Kidney capillary endothelial cell (primary cell): ENCODE data around the gene RAB22A.

Source experiments
- DNase-seq: peaks from one replicate; pipeline ENCODE4 v3.0.0-alpha.2; 2018; ENCODE audit warnings: low spot score

RAB22A gene, protein sequence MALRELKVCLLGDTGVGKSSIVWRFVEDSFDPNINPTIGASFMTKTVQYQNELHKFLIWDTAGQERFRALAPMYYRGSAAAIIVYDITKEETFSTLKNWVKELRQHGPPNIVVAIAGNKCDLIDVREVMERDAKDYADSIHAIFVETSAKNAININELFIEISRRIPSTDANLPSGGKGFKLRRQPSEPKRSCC

DNA sequence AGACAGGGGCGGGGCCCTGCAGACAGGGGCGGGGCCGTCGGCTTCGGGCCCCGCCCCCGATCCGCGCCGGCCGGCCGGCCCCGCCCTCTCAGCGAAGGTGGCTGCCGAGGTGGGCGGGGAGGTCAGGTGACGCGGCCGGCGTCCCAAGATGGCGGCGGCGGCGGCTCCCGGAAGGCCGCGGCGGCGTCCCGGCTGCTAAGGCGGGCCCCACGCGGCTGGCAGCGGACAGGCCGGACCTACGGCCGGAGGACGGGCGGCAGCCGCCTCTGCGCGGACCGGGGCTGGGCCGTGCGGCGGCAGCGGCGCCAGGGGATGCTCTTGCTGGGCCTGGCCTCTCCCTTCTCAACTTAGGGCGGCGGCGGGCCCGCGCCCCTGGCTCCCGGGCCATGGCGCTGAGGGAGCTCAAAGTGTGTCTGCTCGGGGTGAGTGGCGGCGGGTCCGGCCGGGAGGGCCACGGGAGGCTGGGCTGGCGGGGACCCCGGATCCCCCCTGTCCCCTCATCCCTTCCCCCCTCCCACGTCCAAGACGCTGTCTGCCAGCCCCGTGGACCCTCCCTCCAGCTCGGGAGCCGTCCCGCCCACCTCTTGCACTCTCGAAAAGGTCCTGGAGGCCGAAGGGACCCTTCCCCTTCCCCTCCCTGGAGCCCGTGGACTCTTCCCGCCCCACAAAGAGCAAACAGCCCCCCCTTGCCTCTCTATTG is at the start of gene RAB22A:
Gene RAB22A, plus strand, starts transcription at position 125 of the 700 bp plus-strand sequence. Its CDS starts 262 bp downstream, at position 387.
- DNase-seq, result peak; percentile 79

GRCh38 chr20:58260006-58260405 is 49.5 kb upstream of the RAB22A start:
- DNase-seq, result no peak

- DNase-seq, result no peak
Measured at GRCh38 chr20:58261660-58262059, 47.9 kb upstream of the RAB22A start.

DNA sequence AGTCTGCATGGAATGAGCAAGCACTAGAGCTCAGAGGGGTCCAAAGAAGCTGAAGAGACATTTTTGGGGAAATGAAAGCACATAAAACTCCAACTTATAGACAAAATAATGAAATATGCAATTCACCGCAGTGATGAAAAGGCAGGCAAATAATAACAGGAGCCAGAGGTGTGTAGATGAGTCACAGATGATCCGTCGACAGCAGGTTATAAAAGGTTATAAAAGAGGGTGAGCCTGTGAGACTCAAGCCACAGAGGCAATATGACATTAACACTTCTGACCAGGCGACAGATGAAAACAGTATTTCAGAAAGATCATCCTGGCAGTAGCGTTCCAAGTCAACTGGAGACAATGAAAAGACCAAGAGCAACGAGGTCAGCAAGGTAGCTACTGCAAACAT is 45.2 kb upstream of the RAB22A start:
- no peak for DNase-seq

DNA sequence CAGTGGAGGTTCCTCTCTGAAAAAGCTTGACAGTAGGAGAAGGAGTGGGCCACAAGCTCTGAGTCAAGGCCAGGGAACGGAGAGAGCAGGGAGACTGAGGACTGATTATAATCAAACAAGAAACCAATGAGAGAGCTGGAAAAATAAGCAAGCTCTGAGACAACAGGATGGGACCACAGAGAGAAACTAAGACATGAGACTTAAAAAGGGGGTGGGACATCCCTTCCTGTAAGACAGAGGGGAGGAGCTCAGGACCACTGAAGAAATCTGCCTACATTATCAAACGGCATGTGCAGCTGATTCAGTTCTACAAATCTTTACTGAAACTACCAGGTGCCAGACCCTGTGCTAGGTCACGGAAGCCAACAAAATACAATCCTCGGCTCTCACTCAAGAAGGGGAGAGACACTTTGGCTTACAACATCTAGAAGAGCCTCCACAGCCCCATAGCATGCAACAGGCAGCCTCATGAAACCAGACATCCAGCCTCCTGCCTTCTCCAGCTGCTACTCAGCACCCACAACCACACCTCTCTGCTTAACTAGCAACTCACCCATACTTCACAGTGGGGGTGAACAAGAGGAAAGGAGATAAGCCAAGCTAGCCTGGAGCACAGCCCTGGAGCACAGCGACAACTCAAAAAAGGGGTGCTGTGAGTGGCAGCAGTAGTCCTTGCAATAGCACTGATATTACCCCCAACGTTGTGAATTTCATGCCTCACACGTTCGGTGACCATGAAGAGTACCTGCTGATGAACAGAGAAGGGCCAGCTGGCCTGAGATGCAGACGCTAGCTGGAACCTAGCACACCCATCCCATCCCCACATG is 41.9 kb upstream of the RAB22A start:
- DNase-seq, result no peak

DNA sequence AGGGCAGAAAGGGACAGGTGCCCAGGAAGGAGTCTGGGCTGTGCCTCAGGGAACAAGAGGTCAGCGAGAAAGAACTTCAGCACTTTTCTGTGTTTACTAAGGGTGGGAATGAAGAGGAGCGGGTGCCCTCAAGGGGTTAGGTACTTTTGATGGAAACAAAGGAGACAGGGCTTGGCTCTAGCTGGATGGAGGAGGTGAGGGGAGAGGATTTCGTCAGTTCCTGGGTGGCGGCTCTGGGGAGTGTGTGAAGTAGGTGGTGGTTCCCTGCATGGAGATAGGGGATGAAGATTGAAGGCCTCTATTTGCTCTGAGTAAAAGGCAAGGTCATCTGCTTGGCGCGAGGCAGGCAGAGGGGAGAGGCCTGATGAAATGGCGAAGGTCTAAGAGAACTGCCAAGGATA is 41.1 kb upstream of the RAB22A start:
- DNase-seq, result no peak

- peak; percentile 17 for DNase-seq
Measured at GRCh38 chr20:58268936-58269619, 40.4 kb upstream of the RAB22A start.

GRCh38 chr20:58271606-58272351 is 37.7 kb upstream of the RAB22A start:
- no peak for DNase-seq

DNA sequence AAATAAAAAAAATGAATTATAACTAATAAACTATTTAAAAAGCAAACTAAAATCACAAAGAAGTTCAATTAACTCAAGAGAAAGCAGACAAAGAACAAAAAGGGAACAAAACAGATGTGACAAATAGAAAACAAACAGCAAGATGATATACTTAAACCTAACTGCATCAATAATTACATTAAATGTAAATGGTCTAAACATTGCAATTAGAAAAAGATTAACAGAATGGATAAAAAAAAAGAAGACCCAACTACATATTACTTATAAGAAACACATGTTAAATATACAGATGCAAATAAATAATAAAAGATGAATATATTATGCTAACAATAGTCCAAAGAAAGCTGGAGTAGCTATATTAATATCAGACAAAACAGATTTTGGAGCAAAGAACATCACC is 35.1 kb upstream of the RAB22A start:
- no peak for DNase-seq

- DNase-seq, result no peak
Measured at GRCh38 chr20:58277107-58277506, 32.4 kb upstream of the RAB22A start.

GRCh38 chr20:58277578-58278472 is 31.7 kb upstream of the RAB22A start:
- no peak for DNase-seq

GRCh38 chr20:58286729-58287128 is 22.8 kb upstream of the RAB22A start:
- no peak for DNase-seq

DNA sequence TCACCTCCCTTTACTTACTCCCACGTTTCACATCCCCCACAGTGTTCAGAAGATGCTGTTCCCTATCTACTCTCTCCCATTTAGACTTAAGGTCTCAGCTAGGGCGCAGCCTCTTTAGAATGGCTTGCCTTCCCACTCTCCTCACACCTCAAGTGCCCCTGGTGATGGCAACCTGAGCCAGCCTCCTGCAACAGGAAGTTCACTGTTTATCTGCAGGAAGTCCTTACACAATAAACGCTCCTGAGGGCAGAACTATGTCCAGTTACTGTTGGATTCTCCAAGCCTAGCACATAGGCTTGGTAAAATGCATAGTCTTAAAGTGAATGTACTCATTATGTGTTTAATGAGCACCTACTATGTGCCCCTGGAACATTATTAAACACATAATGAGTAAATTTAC is 21.9 kb upstream of the RAB22A start:
- DNase-seq, result no peak

DNA sequence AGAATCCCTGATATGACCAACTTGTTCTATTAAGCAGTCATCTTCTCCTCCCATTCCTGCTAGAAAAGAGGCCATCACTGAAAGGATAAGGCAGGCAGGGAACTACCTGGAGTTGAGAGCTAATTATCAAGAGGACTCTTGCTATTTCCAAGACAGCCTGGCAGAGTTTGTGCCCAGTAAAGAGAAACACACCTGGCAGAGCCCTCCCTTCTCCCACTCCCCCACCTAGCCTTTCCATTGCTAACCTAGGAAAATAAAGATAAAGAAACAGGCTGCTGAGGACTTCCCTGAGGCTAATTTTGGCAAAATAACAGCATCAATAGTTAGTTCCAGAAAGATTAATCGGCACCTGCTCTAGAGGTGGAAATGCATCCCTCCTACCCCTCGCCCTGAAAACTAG is 20.4 kb upstream of the RAB22A start:
- no peak for DNase-seq

DNA sequence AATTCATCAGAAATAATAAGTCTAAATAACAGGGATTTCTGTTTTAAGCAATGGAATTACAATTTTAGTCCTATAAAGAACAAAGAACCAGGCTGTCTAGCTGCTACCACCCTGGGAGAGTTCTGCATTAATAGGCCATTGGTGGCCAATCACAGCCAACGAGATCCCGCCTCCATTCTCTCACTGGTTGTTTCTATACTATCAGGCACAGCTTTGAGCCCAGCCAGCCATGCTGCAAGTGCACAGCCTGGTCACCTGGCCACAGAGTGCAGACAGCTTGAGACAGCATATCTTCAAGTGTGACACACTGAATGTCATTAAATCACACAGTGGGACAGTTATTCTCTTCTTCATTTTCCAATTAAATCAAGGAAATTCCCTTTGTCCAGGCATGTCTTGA is 16.1 kb upstream of the RAB22A start:
- DNase-seq, result no peak

DNA sequence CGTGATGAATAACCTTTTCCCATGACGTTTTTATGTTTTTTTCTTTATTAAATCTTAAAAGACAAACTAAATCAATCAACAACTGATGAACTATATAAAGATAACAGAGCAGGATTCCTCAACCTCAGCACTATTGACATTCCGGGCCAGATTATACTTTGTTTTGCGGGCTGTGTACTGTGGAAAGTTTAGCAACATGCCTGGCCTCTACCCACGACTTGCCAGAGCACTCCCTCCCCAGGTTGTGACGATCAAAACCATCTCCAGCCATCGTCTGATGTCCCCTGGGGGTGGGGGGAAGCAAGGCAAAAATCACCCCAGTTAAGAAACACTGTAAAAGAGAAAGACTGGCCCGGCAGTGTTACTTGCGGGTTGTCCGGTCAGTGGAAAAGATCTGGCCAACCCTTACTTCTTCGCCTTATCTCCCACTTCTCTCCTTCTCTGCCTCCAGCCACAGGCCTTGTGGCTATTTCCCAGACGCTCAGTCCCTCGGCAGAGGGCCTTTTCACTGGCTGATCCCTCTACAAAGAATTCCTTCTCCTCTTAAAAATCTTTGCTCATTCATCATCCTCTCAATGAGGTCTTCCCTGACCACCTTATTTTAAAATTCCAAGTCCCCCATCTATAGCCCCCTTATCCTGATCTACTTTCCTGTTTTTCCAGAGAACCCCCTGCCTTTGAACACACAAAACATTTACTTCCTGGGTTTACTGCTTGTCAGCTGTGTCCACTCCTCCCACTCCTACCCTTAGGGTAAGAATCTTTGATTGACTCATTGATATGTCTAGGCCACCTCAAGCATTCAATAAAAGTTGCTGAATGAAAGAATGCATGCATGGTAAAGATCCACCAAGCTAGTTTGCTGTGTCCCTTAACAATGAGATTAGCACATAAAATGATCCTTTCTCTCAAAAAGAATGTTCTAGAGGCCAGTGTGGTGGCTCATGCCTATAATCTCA is 14.7 kb upstream of the RAB22A start:
- DNase-seq, result no peak

DNA sequence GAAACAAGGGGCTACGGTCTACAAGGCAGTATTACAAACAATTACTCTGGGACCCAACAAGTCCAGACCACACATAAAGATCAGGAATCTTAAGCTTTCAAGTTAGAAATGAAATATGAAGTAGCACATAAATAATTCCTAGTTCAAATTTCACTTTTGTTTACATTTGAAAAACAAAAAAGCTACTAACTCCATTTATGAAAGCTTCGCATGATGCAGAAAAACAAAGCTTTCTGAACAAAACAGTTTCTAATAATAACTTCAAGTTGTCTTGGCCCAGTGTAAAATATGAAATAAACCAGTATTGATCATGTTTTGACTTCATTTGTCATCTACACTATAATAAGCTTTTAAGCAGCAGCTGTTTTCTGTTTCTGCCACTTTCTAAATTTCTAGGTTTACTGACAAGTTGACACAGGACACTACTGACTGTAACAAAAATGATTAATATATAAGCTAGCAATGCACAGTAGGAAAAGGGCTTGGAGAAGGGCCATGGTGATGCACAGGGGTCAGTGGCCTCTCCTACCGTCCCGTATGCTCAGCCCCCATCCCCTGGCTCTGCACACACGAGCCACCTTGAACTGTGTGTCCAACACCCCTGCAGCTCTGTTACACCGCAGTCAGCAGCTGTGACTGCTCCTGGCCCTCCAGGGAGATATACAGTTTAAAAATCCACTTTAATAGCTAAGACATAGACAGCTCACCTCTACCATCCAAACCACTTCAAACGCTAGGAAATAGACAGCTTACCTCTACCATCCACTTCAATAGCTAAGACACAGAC is 13.3 kb upstream of the RAB22A start:
- no peak for DNase-seq

- no peak for DNase-seq
Measured at GRCh38 chr20:58297394-58297793, 12.1 kb upstream of the RAB22A start.

GRCh38 chr20:58300321-58300720 is 9.2 kb upstream of the RAB22A start:
- no peak for DNase-seq
